Kidney (tissue), 2 donors: ENCODE results near the gene WASHC2C. TPM values are rescaled to one million over a fixed set of nuclear protein-coding genes. Genes with fewer than 3 reads are reported as not detected.

ENCODE experiments used
- polyA plus RNA-seq: library from polyadenylated mRNA; stranded (reverse); fragments of 350-450 nt; fragmentation: Illumina TruSeq; extraction: RNeasy Lipid Tissue Mini Kit (QIAGEN cat#74804); gene quantifications from one replicate; pipeline ENCODE4 v1.2.3, GENCODE V29; 2014; ENCODE audit warnings: low read depth, low replicate concordance; ENCODE audit not compliant: insufficient read depth
- total RNA-seq: library from RNA; stranded (reverse); fragmentation: NEBNext Ultra II Directional; extraction: Animal tissue kit (Norgen Biotek cat#: 25700); gene quantifications from one replicate; pipeline ENCODE4 v1.2.1, GENCODE V29; 2021
- donor health status: DM: yes; HTN: yes; CAD: no.

The WASHC2C gene
- total and polyA plus RNA-seq, 2 donors from 2014 or later: 17.4 to 47.0 TPM

Other genes starting within 250 kb of the WASHC2C start
- gene ZFAND4, start 54.5 kb upstream of the WASHC2C start, total RNA-seq: 17.4 TPM
- gene ZFAND4, start 54.5 kb upstream of the WASHC2C start, polyA plus RNA-seq: 6.6 TPM
- 17.5 TPM for gene AGAP4, start 120.2 kb downstream of the WASHC2C start, total RNA-seq
- 9.6 TPM for gene AGAP4, start 120.2 kb downstream of the WASHC2C start, polyA plus RNA-seq
- gene TIMM23, start 245.2 kb downstream of the WASHC2C start, total RNA-seq: 52.0 TPM
- gene TIMM23, start 245.2 kb downstream of the WASHC2C start, polyA plus RNA-seq: 107 TPM